A673 (cell line): ENCODE results near the gene ACAD9.

Source experiments
- CTCF ChIP-seq: fragments of 300-800, 200-600 bp; sonication (generic); conservative IDR thresholded peaks from 2 replicates; pipeline ENCODE4 v1.5.1; 2017; ENCODE audit warnings: low read depth, mild to moderate bottlenecking, antibody characterized with exemption, low read length, moderate library complexity, mixed read lengths
- EZH2 ChIP-seq: fragments of 200-600 bp; sonication (generic); IDR thresholded peaks from 2 replicates; pipeline ENCODE4 v1.6.1; 2017; ENCODE audit warnings: borderline replicate concordance, low read depth, mild to moderate bottlenecking, mixed read lengths, antibody characterized with exemption, low read length; ENCODE audit not compliant: poor library complexity, severe bottlenecking

- TF ChIP-seq CTCF (no peak), EZH2 (no peak)
Measured at GRCh38 chr3:128867200-128868125, 12.0 kb upstream of the ACAD9 start.
